Heart right ventricle (tissue), 16 donors: ENCODE measurements around the gene KMT2C. TPM values are rescaled to one million over a fixed set of nuclear protein-coding genes. Genes with fewer than 3 reads are reported as not detected.

Source experiments
- ATAC-seq, 8 donors: fragments of 200-7000 bp; cut with Tn5 transposase; one replicate each; pipeline ENCODE4 v1.9.1; 2020; ENCODE audit warnings: mild to moderate bottlenecking in 8 of 8, moderate library complexity in 8 of 8, moderate number of reproducible peaks in 1 of 8
- DNase-seq, 2 donors: peaks; one replicate each; pipeline ENCODE4 v3.0.0-alpha.2; 2020
- H3K27ac ChIP-seq, 10 donors: fragments of 200-600 bp; sonication (generic) in 2 of 10; one replicate each; pipeline versions ENCODE4 v1.5.0 to v1.8.0; 2020 to 2022; ENCODE audit warnings: mild to moderate bottlenecking in 3 of 10
- H3K27me3 ChIP-seq, 7 donors: fragments of 200-600 bp; one replicate each; pipeline ENCODE4 v1.8.0; 2021 to 2022; ENCODE audit warnings: mild to moderate bottlenecking in 2 of 7
- H3K36me3 ChIP-seq, 9 donors: fragments of 200-600 bp; sonication (generic) in 1 of 9; one replicate each; pipeline versions ENCODE4 v1.5.0 to v1.8.0; 2020 to 2022; ENCODE audit warnings: mild to moderate bottlenecking in 2 of 9
- H3K4me1 ChIP-seq, 9 donors: fragments of 200-600 bp; sonication (generic) in 1 of 9; one replicate each; pipeline versions ENCODE4 v1.5.0 to v1.8.0; 2020 to 2022; ENCODE audit warnings: mild to moderate bottlenecking in 4 of 9
- H3K4me3 ChIP-seq, 10 donors: fragments of 200-600 bp; sonication (generic) in 2 of 10; one replicate each; pipeline versions ENCODE4 v1.5.0 to v1.8.0; 2020 to 2022; ENCODE audit warnings: mild to moderate bottlenecking in 7 of 10, moderate library complexity in 2 of 10
- H3K9me3 ChIP-seq, 11 donors: fragments of 200-600 bp in 10 of 11; sonication (generic) in 2 of 11; one replicate each; pipeline versions ENCODE4 v1.5.0 to v1.8.0; 2013 to 2022; ENCODE audit warnings: mild to moderate bottlenecking in 2 of 11, control low read depth in 1 of 11, moderate library complexity in 1 of 11
- WGBS, 2 donors: extraction: QIAGEN DNeasy Blood & Tissue Kit; methylation state at CpG; one replicate each; pipeline ENCODE4 v1.1.7; 2013; ENCODE audit warnings: inconsistent platforms in 1 of 2; 5-methylcytosine and 5-hydroxymethylcytosine counted together
- intact Hi-C, 10 donors: fragments of 100-400 bp; cut with DNase I; formaldehyde crosslinking; loops; one replicate each; pipeline versions ENCODE4 v1.11.1 to v1.14.2; 2022
- polyA plus RNA-seq, 2 donors: library from polyadenylated mRNA; stranded (reverse); fragments of 200-250 nt; gene quantifications; one replicate each; pipeline ENCODE4 v1.2.3, GENCODE V29; 2013
- total RNA-seq, 10 donors: library from RNA; stranded (reverse); fragmentation: NEBNext Ultra II Directional in 3 of 10; extraction: Animal tissue kit (Norgen Biotek cat#: 25700) in 3 of 10; gene quantifications; one replicate each; pipeline versions ENCODE4 v1.2.1 to v1.2.4, GENCODE V29; 2021 to 2023
- TF ChIP-seq, protein P1 (sequence below), 9 donors: fragments of 200-600 bp; sonication (generic) in 2 of 9; IDR thresholded peaks; one replicate each; pipeline versions ENCODE4 v1.5.0 to v1.8.0; 2021 to 2022; ENCODE audit warnings: antibody characterized with exemption in 9 of 9, mild to moderate bottlenecking in 5 of 9, moderate library complexity in 1 of 9
- donor health status: Arrhythmogenic right ventricular cardiomyopathy.
- donor health status: ischemic (EF 13 %, LVEDD 7.1; RV severe dilation, severe dysfunction).
- donor health status: healthy with polysubstance abuse.
- donor health status: DM: no; HTN: yes; CAD: no.
- donor health status: DM: no; HTN: no; CAD: no.
- donor health status: ischemic (EF 25% LVEDD 6.9; RV normal size, moderate dysfunction).
- donor health status: ischemic (EF 25% LVEDD 5.7; RV mildly dilated, moderate dysfunction).
- donor health status: healthy.
- donor health status: DM: yes; HTN: yes; CAD: no.
- donor health status: Ischemic cardiomyopathy.
- donor health status: ischemic (EF 35%, LVEDD 5.7; RV mildly dilated, moderate dysfunction).
- donor health status: nonischemic (EF 11% LVEDD 7.7; RV severe dilation, severe dysfunction).
- donor health status: DM: yes; HTN: yes; CAD: no.
- donor health status: PGD.
- donor health status: ischemic (EF 29% LVEDD 5.4; RV normal size, mild dysfunction).
- donor health status: nonischemic (EF 23%, LVEDD 6.1; RV moderate dilation, normal function).

The KMT2C gene
- total and polyA plus RNA-seq, 12 donors, result 5.5 to 54.3 (median 46.3) TPM

- Histone ChIP-seq H3K36me3 (peaks cover 0 to 100% (median 53%) of the 10 kb centered on the region in 9 donors), H3K27me3 (no peaks in the 10 kb centered on the region), H3K9me3 (no peaks in the 10 kb centered on the region), H3K4me3 (no peak overlapping the region), H3K4me1 (no peaks in the 10 kb centered on the region), H3K27ac (no peak overlapping the region)
- DNase-seq, result no peak
- WGBS, 2 donors, result 96 to 98% methylated on average over 3 of the region's 3 CpGs
- intact Hi-C loops, result no loop called here
- TF ChIP-seq, protein P1, sequence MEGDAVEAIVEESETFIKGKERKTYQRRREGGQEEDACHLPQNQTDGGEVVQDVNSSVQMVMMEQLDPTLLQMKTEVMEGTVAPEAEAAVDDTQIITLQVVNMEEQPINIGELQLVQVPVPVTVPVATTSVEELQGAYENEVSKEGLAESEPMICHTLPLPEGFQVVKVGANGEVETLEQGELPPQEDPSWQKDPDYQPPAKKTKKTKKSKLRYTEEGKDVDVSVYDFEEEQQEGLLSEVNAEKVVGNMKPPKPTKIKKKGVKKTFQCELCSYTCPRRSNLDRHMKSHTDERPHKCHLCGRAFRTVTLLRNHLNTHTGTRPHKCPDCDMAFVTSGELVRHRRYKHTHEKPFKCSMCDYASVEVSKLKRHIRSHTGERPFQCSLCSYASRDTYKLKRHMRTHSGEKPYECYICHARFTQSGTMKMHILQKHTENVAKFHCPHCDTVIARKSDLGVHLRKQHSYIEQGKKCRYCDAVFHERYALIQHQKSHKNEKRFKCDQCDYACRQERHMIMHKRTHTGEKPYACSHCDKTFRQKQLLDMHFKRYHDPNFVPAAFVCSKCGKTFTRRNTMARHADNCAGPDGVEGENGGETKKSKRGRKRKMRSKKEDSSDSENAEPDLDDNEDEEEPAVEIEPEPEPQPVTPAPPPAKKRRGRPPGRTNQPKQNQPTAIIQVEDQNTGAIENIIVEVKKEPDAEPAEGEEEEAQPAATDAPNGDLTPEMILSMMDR (IDR thresholded peaks at IDR 0.05), result no peak
- no peak for ATAC-seq
These were observed 257.3 kb downstream of the KMT2C start for GRCh38 chr7:152178405-152179058.

- DNase-seq (no peak), ATAC-seq (no peak)
- no peak overlapping the region for H3K27ac ChIP-seq
- H3K9me3 ChIP-seq, result no peaks in the 10 kb centered on the region
- 92 to 93% methylated on average over 7 of the region's 7 CpGs for WGBS, 2 donors
- TF ChIP-seq, protein P1 (IDR thresholded peaks at IDR 0.05), result no peak
- H3K4me1 ChIP-seq, result no peaks in the 10 kb centered on the region
- intact Hi-C loops, result no loop called here
- no peak overlapping the region for H3K4me3 ChIP-seq
- H3K36me3 ChIP-seq, result peaks cover 0 to 100% (median 53%) of the 10 kb centered on the region in 9 donors
- no peaks in the 10 kb centered on the region for H3K27me3 ChIP-seq
These were observed 258.0 kb downstream of the KMT2C start for GRCh38 chr7:152177681-152178404.

- H3K27ac ChIP-seq, result no peak overlapping the region
- ATAC-seq (no peak), DNase-seq (no peak)
- H3K36me3 ChIP-seq, result peaks cover 0 to 100% (median 48%) of the 10 kb centered on the region in 9 donors
- intact Hi-C loops, result no loop called here
- no peaks in the 10 kb centered on the region for H3K9me3 ChIP-seq
- 91 to 97% methylated on average over 2 of the region's 2 CpGs for WGBS, 2 donors
- H3K4me3 ChIP-seq, result no peak overlapping the region
- H3K27me3 ChIP-seq, result no peaks in the 10 kb centered on the region
- H3K4me1 ChIP-seq, result no peaks in the 10 kb centered on the region
- TF ChIP-seq, protein P1 (IDR thresholded peaks at IDR 0.05), result no peak
These were observed 259.0 kb downstream of the KMT2C start for GRCh38 chr7:152176797-152177196.

DNA sequence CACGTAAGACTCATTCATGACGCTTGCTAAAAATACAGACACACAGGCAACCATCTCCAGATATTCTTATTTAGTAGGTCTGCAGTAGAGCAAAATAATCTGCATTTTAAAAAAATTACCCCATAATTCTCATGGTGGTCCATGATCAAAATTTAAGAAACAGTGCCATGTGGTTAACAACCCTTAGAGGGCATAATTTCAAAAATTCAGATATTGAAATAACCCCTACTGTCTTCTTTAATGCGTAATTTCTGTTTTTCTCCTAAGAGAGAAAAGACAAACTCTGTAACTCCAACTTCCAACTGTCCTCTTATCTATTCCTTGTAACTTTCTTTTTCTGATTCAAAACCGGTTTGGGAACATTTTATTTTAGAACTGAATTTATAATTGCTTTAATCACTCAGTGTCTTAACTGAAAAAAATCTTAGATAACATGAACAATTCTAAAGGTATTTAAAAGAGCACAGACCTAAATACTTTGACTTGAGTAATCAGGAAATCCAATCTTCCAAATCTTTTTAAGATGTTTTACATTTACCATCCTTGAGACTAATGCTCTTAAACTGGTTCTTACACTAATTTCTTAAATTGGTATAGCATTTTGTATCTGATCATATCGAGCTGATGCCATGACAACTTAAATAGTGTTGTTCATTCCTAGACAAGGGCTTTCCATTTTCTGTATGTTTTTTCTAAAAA lies 262.3 kb downstream of the KMT2C start:
- H3K27me3 ChIP-seq, result no peaks in the 10 kb centered on the region
- TF ChIP-seq, protein P1 (IDR thresholded peaks at IDR 0.05), result no peak
- peaks cover 0 to 100% (median 46%) of the 10 kb centered on the region in 9 donors for H3K36me3 ChIP-seq
- H3K4me1 ChIP-seq, result no peaks in the 10 kb centered on the region
- intact Hi-C loops, result no loop called here
- WGBS, 2 donors, result 94 to 97% methylated on average over 5 of the region's 5 CpGs
- no peak overlapping the region for H3K27ac ChIP-seq
- ATAC-seq (no peak), DNase-seq (no peak)
- no peaks in the 10 kb centered on the region for H3K9me3 ChIP-seq
- H3K4me3 ChIP-seq, result no peak overlapping the region
